Measurements from ENCODE around the gene MYL7.

Gene MYL7

GRCh38 chr7:44141221-44141850, at the start of gene MYL7:
TSS of gene MYL7 (minus strand) at chr7:44141332. CDS start at chr7:44141305, 27 bp downstream.
- no peak within 1 kb of the TSS for H3K27ac ChIP-seq
- peaks cover 0 to 16% (median 13%) of the 10 kb centered on the region in 4 donors for H3K4me1 ChIP-seq
- no peak within 1 kb of the TSS for H3K4me3 ChIP-seq
- no peak for TF ChIP-seq CTCF (IDR thresholded peaks at IDR 0.05)
- DNase-seq, result no peak
- intact Hi-C loops (cut with DNase I; ENCODE audit: low total_unique reads), result no loop called here
- no peaks in the 10 kb centered on the region for H3K27me3 ChIP-seq
- no peaks in the 10 kb centered on the region for H3K9me3 ChIP-seq
- no peaks in the 10 kb centered on the region for H3K36me3 ChIP-seq

- no peak for TF ChIP-seq CTCF (IDR thresholded peaks at IDR 0.05)
- H3K36me3 ChIP-seq, result no peaks in the 10 kb centered on the region
- intact Hi-C loops (cut with DNase I; ENCODE audit: low total_unique reads), result no loop called here
- no peak overlapping the region for H3K4me3 ChIP-seq
- no peaks in the 10 kb centered on the region for H3K4me1 ChIP-seq
- DNase-seq, result no peak
- H3K27me3 ChIP-seq, result peaks cover 0 to 28% of the 10 kb centered on the region in 2 donors
- H3K27ac ChIP-seq, result no peak overlapping the region
- no peaks in the 10 kb centered on the region for H3K9me3 ChIP-seq
These were observed 49.1 kb upstream of the MYL7 start for GRCh38 chr7:44189993-44190872.

DNA sequence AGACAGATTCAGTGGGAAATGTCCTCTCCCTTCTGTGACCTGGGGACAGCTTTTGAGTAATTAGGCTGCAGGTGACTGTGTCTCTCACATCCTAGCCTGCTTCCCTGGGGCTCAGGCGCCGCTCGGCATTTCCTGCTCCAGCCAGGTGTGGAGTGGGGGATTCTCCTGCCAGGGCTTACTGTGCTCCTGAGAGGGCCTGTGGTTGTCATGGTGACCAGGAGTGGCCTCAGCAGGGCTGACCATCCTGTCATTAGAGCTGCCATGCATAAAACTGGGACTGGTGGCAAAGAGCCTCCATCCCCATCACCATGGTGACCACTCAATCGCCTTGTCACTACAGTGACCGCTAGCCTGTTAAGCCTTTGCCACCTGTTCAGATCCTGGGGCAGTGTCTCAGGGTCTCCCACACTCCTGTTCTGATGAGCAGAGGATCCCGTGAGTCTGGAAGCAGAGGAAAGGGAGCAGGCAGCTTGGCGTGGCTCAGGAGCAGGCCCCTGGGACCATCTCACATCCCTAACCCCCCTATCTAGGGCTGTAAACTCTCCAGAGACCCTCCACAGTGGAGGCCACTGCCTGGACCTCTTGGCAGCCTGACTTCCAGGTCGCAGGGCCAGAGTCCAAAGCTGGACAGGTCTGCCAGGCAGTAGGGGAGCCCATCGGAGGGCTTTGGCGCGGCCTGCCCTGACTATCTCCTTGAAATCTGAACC, 48.3 kb upstream of the MYL7 start, which contains the start of gene GCK:
Gene GCK, minus strand, starts transcription at position 154 of the 707 bp plus-strand sequence. CDS start 486 bp downstream, outside the sequence.
- H3K27ac ChIP-seq, result no peak within 1 kb of the TSS
- peaks cover 0 to 28% of the 10 kb centered on the region in 2 donors for H3K27me3 ChIP-seq
- H3K36me3 ChIP-seq, result no peaks in the 10 kb centered on the region
- DNase-seq, result no peak
- no peak for TF ChIP-seq CTCF (IDR thresholded peaks at IDR 0.05)
- no peak within 1 kb of the TSS for H3K4me3 ChIP-seq
- no peaks in the 10 kb centered on the region for H3K9me3 ChIP-seq
- intact Hi-C loops (cut with DNase I; ENCODE audit: low total_unique reads), result no loop called here
- H3K4me1 ChIP-seq, result no peaks in the 10 kb centered on the region

DNA sequence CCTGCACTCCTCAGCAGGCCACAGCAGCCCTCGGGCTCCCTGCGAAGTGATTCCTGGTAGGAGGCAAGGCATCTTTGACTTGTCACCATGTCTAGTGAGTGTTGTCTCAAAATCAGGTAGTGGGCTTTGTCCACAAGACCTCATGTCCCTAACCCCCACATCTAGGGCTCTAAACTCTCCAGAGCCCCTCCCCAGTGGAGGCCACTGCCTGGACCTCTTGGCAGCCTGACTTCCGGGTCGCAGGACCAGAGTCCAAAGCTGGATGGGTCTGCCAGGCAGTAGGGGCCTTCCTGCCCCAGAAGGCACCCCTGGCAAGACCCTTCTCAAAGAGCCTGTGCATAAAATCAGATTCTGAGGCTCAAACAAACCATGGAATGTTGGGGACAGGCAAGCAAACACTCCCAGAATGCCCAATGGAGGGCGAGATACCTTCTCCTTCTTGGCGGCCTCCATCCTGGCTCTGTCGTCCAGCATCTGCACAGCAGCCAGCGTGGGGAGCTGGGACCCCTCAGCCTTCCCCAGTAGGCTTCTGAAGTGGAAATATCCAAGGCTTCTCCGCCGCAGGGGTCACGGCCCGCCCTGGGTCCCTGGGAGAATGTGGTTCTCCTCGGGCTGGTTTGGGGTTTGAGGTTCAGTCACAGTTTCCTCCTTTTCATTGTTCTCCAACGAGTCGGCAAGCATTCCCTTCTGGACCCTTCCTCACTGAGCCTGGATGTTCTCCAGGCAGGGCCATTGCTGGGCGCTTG, 47.5 kb upstream of the MYL7 start:
- no peak for TF ChIP-seq CTCF (IDR thresholded peaks at IDR 0.05)
- Histone ChIP-seq H3K36me3 (no peaks in the 10 kb centered on the region), H3K4me3 (no peak overlapping the region), H3K27me3 (peaks cover 0 to 27% of the 10 kb centered on the region in 2 donors), H3K27ac (no peak overlapping the region), H3K9me3 (no peaks in the 10 kb centered on the region), H3K4me1 (no peaks in the 10 kb centered on the region)
- DNase-seq, result no peak
- intact Hi-C loops (cut with DNase I; ENCODE audit: low total_unique reads), result no loop called here
